Ovary (tissue), 3 donors: ENCODE results near the gene OR2W3.

Experiments used
- CTCF ChIP-seq, 3 donors: fragments of 450-650 bp in 2 of 3; fragments of 200-600 bp in 1 of 3; IDR thresholded peaks; one replicate each; pipeline versions ENCODE4 v1.5.1 to v1.8.0; 2016 to 2022; ENCODE audit warnings: antibody characterized with exemption in 3 of 3, mild to moderate bottlenecking in 1 of 3
- EP300 ChIP-seq: sonication (generic); formaldehyde crosslinking; IDR thresholded peaks from one replicate; pipeline ENCODE4 v1.6.1; 2017; ENCODE audit warnings: antibody characterized with exemption
- donor health status: DM: no; HTN: no; CAD: no.

- TF ChIP-seq CTCF (IDR thresholded peaks at IDR 0.05) (no peak), EP300 (no peak)
Observed at GRCh38 chr1:247849616-247850015, 45.8 kb upstream of the OR2W3 start.
